Measurements from ENCODE around the gene STAG3. TPM values are rescaled to one million over a fixed set of nuclear protein-coding genes. Genes with fewer than 3 reads are reported as not detected.

The STAG3 gene
- total and polyA plus RNA-seq, 9 of the 15 experiments (the other 6 are each of a cell fraction or from before 2014, with no cell fraction given) = 0.54 to 2.5 (median 1.7) TPM

DNA sequence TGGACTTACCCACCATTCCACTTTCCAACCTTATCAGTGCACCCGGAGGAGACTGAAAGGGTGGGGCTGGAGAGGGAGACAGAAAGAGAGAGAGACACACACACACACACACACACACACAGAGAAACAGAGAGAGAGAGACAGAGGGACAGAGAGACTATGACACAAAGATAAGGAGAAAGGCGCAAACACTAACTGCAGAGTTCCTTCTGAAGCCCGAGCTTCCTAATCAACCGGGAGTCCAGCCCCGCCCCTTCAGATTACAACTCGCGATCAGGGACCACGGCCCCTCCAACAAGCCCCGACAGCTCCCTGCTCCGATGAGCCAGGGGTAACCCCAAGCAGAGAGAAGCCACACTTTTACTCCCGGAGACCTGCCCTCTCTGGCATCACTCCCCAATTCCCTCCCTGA, 9.8 kb upstream of the STAG3 start (continued):
- TF ChIP-seq SIX5 (IDR thresholded peaks at IDR 0.05; ENCODE audit: borderline replicate concordance in 1 of 2, insufficient read depth in 1 of 2, low read depth in 1 of 2, low read length in 2 of 2) (no peak), RAD21 (CRISPR knock-in tag; conservative IDR thresholded peaks at IDR 0.05 in 1 of 2, IDR thresholded peaks at IDR 0.05 in 1 of 2) (peak in 1 of 2 experiments; percentile 19; a peak in 1 of 4 replicates), ZNF668 (CRISPR knock-in tag; IDR thresholded peaks at IDR 0.05) (no peak), SIRT6 (IDR thresholded peaks at IDR 0.05; ENCODE audit: low read depth, low read length) (no peak), NFATC3 (IDR thresholded peaks at IDR 0.05) (no peak), POLR3G (IDR thresholded peaks at IDR 0.05; ENCODE audit: extremely low read depth, insufficient read length, insufficient replicate concordance) (no peak), SREBF2 (CRISPR knock-in tag; IDR thresholded peaks at IDR 0.05) (no peak), ZBTB2 (IDR thresholded peaks at IDR 0.05) (peak; percentile 93), CLOCK (CRISPR knock-in tag; IDR thresholded peaks at IDR 0.05; ENCODE audit: borderline replicate concordance) (no peak), RERE (CRISPR knock-in tag; IDR thresholded peaks at IDR 0.05; ENCODE audit: borderline replicate concordance) (no peak), HMG20A (CRISPR knock-in tag; conservative IDR thresholded peaks at IDR 0.05) (no peak), ZNF140 (CRISPR knock-in tag; IDR thresholded peaks at IDR 0.05) (no peak), HMG20B (CRISPR knock-in tag; IDR thresholded peaks at IDR 0.05) (no peak), ZNF830 (CRISPR knock-in tag; IDR thresholded peaks at IDR 0.05) (no peak)
- TF ChIP-seq, protein P1, sequence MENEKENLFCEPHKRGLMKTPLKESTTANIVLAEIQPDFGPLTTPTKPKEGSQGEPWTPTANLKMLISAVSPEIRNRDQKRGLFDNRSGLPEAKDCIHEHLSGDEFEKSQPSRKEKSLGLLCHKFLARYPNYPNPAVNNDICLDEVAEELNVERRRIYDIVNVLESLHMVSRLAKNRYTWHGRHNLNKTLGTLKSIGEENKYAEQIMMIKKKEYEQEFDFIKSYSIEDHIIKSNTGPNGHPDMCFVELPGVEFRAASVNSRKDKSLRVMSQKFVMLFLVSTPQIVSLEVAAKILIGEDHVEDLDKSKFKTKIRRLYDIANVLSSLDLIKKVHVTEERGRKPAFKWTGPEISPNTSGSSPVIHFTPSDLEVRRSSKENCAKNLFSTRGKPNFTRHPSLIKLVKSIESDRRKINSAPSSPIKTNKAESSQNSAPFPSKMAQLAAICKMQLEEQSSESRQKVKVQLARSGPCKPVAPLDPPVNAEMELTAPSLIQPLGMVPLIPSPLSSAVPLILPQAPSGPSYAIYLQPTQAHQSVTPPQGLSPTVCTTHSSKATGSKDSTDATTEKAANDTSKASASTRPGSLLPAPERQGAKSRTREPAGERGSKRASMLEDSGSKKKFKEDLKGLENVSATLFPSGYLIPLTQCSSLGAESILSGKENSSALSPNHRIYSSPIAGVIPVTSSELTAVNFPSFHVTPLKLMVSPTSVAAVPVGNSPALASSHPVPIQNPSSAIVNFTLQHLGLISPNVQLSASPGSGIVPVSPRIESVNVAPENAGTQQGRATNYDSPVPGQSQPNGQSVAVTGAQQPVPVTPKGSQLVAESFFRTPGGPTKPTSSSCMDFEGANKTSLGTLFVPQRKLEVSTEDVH (IDR thresholded peaks at IDR 0.05; ENCODE audit: low read depth, partially characterized antibody) = peak; percentile 84

All from K562 (cell line).